ENCODE data around the gene CCDC177.

The CCDC177 gene

DNA sequence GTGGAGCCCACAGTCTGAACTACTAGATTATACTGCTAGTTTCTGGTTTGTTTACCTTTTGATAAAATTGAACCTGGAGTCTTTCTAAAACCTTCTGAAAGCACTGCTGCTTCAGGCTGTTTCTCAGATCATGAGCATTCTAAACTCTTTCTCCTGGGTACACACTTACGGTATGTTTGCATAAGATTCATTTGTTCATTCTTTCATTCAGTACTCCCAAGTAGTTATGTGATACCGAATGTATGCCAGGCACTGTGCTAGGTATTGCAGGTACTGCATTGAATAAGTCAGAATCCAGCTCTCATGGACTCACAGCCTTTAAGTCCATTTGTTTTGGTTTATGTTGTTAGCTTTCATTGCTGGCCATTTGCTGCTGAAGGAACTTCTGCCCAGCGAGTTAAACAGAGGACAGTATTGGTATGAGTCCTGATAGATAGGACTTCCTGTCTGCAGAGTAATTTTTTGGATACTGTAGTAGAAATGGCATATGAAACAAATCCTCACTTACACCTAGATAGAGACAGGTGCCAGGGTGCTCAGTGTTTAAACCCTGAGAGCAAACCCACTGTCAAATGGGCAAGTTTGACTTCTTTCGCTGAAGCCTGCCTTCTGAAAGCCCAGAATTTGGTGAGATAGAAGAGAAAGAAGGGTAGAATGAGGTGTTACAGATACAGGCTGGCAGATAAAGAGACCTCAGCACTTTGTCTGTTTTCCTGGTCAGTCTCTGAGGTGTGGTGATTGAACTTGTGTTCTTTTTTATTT lies 38.8 kb upstream of the CCDC177 start:
- Histone ChIP-seq H3K4me1 (ENCODE audit: control insufficient read depth, insufficient read depth, low read length) (peaks cover 23% of the 10 kb centered on the region), H3K9me3 (ENCODE audit: control insufficient read depth, low read length) (no peaks in the 10 kb centered on the region), H3K27me3 (ENCODE audit: control insufficient read depth, insufficient read depth, low read length, poor library complexity, severe bottlenecking) (no peaks in the 10 kb centered on the region), H3K4me3 (ENCODE audit: insufficient read depth, low read depth, low read length) (no peak overlapping the region), H3K27ac (ENCODE audit: insufficient read depth, low read depth, low read length, poor library complexity, severe bottlenecking) (no peak overlapping the region), H3K36me3 (ENCODE audit: control insufficient read depth, insufficient read depth, low read length) (no peaks in the 10 kb centered on the region)
- 98 to 99% methylated on average over 4 of the region's 4 CpGs for WGBS, 2 experiments

DNA sequence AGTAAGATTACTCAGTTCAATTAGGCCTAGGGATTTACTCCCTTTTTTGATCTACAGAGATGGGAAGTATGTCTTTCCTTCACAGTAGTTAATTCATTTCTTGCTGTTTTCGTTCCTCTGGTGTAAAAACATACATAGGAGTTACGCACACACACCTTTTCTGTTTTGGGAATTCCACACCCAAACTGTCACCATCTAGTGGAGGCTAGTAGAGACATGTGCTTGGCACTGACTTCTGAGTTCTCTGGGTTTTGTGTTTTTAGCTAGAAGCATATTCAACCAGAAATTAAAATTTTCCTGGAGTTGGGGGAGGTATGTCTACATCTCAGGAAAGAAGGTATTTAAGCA lies 38.1 kb upstream of the CCDC177 start:
- H3K27me3 ChIP-seq (ENCODE audit: control insufficient read depth, insufficient read depth, low read length, poor library complexity, severe bottlenecking): no peaks in the 10 kb centered on the region
- WGBS, 2 experiments: 33 to 48% methylated on average over 2 of the region's 2 CpGs
- peak overlapping the region; percentile 68 for H3K4me3 ChIP-seq (ENCODE audit: insufficient read depth, low read depth, low read length)
- H3K9me3 ChIP-seq (ENCODE audit: control insufficient read depth, low read length): no peaks in the 10 kb centered on the region
- peaks cover 23% of the 10 kb centered on the region for H3K4me1 ChIP-seq (ENCODE audit: control insufficient read depth, insufficient read depth, low read length)
- no peaks in the 10 kb centered on the region for H3K36me3 ChIP-seq (ENCODE audit: control insufficient read depth, insufficient read depth, low read length)
- H3K27ac ChIP-seq (ENCODE audit: insufficient read depth, low read depth, low read length, poor library complexity, severe bottlenecking): no peak overlapping the region

DNA sequence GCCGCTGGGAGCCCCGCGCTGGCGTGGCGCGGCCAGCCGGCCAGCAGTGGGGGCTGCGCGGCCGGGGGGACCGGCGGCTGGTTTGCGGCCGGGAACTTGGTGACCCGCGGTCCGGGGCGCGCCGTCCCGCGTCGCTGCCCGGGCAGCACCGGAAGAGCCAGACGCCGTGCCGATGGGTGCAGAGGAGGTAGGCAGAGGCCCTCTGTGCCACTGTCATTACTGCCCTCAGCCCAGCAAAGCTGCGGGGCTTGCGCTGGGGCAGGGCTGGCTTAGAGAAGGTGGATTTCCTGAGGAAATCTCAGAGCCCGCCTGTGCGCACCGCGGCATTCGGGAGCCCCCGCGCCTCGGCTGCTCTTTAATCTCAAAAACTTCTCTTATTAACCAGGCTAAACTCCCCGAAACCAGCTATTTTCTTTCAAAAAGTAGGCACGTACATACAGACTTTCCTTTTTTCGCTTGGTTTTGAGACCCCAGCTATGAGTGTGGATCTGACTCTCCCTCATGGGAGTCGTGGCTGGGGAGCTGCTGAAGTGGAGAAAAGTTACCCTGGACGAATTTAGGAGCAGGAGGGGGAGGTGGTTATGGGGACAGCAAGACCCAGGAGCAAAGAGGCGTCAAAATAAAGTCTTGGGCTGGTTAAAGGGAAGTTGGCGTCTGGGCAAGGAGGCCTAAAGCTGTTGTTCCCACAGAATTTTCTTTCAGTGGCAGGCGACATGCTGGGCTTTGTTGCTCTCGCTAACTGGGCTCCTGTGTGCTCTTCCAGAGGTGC lies 37.5 kb upstream of the CCDC177 start:
- Histone ChIP-seq H3K27me3 (ENCODE audit: control insufficient read depth, insufficient read depth, low read length, poor library complexity, severe bottlenecking) (no peaks in the 10 kb centered on the region), H3K9me3 (ENCODE audit: control insufficient read depth, low read length) (no peaks in the 10 kb centered on the region), H3K4me1 (ENCODE audit: control insufficient read depth, insufficient read depth, low read length) (peaks cover 23% of the 10 kb centered on the region), H3K4me3 (ENCODE audit: insufficient read depth, low read depth, low read length) (peak overlapping the region; percentile 68), H3K27ac (ENCODE audit: insufficient read depth, low read depth, low read length, poor library complexity, severe bottlenecking) (peak overlapping the region; percentile 36), H3K36me3 (ENCODE audit: control insufficient read depth, insufficient read depth, low read length) (no peaks in the 10 kb centered on the region)
- 1% methylated on average over 47 of the region's 47 CpGs for WGBS, 2 experiments

DNA sequence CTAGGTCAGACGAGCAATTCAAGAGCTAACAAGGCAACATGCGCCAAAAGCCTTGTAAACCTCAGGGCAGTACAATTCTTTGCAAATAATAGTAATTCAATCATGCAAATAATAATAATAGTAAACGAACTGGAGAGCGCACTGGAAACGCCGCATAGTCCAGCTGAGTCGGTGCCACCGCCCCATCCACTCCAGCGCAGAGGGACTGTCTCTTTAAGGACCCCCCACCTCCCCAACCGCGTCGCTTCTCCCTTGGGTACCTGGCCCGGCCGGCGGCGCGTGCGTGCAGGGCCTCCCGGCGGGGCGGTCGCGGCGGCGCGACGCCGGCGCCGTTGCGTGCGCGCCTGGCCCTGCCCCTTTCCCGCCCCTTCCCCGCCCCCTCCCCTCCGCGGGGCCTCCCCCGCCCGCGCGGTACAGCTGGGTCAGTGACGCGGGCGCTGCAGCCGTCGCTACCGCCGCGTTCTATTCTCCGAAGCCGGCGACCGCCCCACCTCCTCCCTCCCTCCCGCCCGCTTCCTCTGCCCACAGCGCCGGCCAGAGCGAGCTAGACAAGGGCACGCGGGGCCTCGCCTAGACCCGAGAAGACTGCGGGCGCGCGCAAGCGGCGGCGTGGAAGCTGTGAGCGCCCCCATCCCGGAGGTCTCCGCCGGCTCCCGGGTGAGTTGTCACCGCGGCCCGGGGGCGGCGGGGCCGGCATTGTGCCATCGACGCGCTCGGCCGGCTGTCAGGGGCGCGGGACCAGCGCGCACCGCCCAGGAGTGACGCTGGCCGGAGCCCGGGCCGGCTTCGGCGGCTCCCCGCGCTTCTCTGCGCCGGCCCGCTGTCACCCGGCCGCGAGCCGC lies 36.7 kb upstream of the CCDC177 start, which contains the start of gene SUSD6:
SUSD6 (plus strand) TSS at position 425 of the 842 bp plus-strand sequence. CDS start 46,997 bp downstream, outside the sequence.
- H3K36me3 ChIP-seq (ENCODE audit: control insufficient read depth, insufficient read depth, low read length): no peaks in the 10 kb centered on the region
- H3K4me1 ChIP-seq (ENCODE audit: control insufficient read depth, insufficient read depth, low read length): peaks cover 25% of the 10 kb centered on the region
- H3K27ac ChIP-seq (ENCODE audit: insufficient read depth, low read depth, low read length, poor library complexity, severe bottlenecking): peak within 1 kb of the TSS; percentile 55

DNA sequence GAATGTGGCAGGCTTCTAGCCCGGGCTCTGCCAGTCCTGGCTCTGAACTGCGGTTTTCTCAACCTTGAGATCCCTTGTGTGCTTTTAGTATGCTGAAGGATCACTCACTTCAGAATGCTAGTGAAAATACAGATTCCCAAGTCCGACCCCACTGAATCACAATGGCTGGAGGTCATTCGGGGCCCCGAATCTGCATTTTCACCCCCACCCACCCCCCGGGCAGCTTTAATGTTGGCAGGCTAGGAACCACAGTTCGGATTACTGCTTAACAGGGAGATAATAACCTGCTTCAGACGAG lies 36.2 kb upstream of the CCDC177 start:
- H3K9me3 ChIP-seq (ENCODE audit: control insufficient read depth, low read length): no peaks in the 10 kb centered on the region
- H3K4me3 ChIP-seq (ENCODE audit: insufficient read depth, low read depth, low read length): peak overlapping the region; percentile 67
- WGBS, 2 experiments: 9 to 10% methylated on average over 8 of the region's 8 CpGs
- peaks cover 31% of the 10 kb centered on the region for H3K4me1 ChIP-seq (ENCODE audit: control insufficient read depth, insufficient read depth, low read length)
- H3K36me3 ChIP-seq (ENCODE audit: control insufficient read depth, insufficient read depth, low read length): no peaks in the 10 kb centered on the region
- H3K27me3 ChIP-seq (ENCODE audit: control insufficient read depth, insufficient read depth, low read length, poor library complexity, severe bottlenecking): no peaks in the 10 kb centered on the region
- H3K27ac ChIP-seq (ENCODE audit: insufficient read depth, low read depth, low read length, poor library complexity, severe bottlenecking): peak overlapping the region; percentile 55

More for the DNA sequence above, 36.7 kb upstream of the CCDC177 start, which contains the start of gene SUSD6:
- WGBS, 2 experiments: 0% methylated on average over 98 to 104 of the region's 105 CpGs
- H3K27me3 ChIP-seq (ENCODE audit: control insufficient read depth, insufficient read depth, low read length, poor library complexity, severe bottlenecking): no peaks in the 10 kb centered on the region
- peak within 1 kb of the TSS; percentile 68 for H3K4me3 ChIP-seq (ENCODE audit: insufficient read depth, low read depth, low read length)
- no peaks in the 10 kb centered on the region for H3K9me3 ChIP-seq (ENCODE audit: control insufficient read depth, low read length)

DNA sequence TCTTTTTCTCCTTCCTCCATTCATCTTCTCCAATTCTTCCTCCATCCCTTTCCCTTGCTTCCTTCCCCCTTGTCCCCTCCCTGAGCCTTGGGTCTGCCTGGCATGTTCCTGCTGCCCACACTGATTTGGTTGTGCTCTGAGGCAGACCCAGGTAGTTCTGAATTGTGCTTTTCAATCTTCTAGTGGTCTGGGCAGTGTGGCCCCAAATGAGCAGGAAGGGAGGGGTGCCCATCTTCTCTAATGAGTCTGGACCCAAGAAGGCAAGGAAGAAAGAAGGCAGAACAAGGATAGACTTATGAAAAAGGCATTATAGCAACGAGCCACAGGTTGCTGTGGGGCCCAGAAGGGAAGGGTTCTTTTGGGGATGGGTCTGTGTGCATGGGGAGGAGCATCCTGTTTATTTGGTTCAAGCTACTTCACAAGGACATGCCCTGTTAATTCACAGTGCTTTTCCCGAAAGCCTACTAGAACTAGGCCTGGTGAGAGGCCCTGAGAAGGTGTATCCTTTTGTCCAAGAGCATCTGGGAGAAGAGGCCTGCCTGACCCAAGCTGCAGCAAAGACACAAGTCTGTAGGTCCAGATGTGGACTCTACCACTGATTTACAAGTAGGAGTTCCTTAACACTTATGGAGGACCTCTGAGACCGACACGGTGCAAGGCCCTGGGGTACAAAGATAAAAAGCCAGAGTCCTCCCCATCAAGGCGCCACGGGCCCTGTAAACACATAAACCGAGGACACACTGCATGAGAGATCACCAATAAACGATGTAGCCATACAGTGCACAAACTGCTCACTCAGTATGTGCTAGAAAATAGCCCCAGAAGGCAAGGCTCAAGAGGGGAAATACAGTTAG lies 35.6 kb upstream of the CCDC177 start:
- no peaks in the 10 kb centered on the region for H3K27me3 ChIP-seq (ENCODE audit: control insufficient read depth, insufficient read depth, low read length, poor library complexity, severe bottlenecking)
- H3K4me3 ChIP-seq (ENCODE audit: insufficient read depth, low read depth, low read length): peak overlapping the region; percentile 67
- H3K36me3 ChIP-seq (ENCODE audit: control insufficient read depth, insufficient read depth, low read length): no peaks in the 10 kb centered on the region
- H3K9me3 ChIP-seq (ENCODE audit: control insufficient read depth, low read length): no peaks in the 10 kb centered on the region
- H3K4me1 ChIP-seq (ENCODE audit: control insufficient read depth, insufficient read depth, low read length): peaks cover 34% of the 10 kb centered on the region
- no peak overlapping the region for H3K27ac ChIP-seq (ENCODE audit: insufficient read depth, low read depth, low read length, poor library complexity, severe bottlenecking)
- WGBS, 2 experiments: 76 to 80% methylated on average over 8 of the region's 8 CpGs

DNA sequence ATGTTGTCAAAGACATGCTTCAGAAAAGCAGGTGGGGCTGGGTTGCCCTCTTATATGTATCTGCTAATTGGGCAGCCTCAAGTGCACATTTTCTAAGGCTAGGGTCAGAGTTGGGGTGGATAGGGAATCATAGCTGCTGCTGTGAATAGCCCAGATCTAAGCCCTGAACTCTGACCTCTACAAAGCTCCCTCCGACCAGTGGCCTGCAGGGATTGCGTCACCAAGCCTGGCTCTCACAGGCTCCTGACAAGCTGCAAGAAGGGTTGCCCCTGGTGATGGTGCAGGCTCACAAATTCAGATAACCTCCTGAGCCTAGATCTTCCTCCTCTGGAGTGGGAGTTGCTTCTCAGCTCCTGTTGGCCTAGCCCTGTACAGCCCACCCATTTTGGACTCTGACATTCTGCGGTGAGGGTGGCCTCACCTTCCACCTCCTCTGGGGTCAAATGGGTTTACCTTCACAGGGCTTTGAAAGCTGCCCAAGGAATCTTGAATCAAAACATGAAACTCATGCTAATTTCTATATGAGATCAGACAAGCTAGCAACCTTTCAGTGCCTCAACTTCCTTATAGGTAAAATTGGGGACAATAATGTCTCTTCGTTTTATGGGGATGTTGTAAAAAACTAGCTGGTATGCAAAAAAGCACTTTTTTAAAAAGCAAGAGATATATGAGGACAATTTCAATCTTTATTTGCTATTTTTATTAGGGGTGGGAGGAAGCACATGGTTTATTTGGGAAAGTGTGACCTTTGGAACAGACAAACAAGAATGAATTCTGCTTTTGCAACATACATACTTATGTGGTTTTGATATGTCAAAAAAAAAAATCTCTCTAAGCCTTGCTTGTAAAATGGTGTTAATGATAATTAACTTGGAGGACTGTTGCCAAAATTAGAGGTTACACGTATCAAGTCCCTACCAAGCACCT lies 31.9 kb upstream of the CCDC177 start:
- Histone ChIP-seq H3K4me1 (ENCODE audit: control insufficient read depth, insufficient read depth, low read length) (peaks cover 25% of the 10 kb centered on the region), H3K27me3 (ENCODE audit: control insufficient read depth, insufficient read depth, low read length, poor library complexity, severe bottlenecking) (no peaks in the 10 kb centered on the region), H3K36me3 (ENCODE audit: control insufficient read depth, insufficient read depth, low read length) (no peaks in the 10 kb centered on the region), H3K27ac (ENCODE audit: insufficient read depth, low read depth, low read length, poor library complexity, severe bottlenecking) (peak overlapping the region; percentile 32), H3K4me3 (ENCODE audit: insufficient read depth, low read depth, low read length) (no peak overlapping the region), H3K9me3 (ENCODE audit: control insufficient read depth, low read length) (no peaks in the 10 kb centered on the region)
- WGBS, 2 experiments: 53 to 66% methylated on average over 4 to 5 of the region's 5 CpGs

DNA sequence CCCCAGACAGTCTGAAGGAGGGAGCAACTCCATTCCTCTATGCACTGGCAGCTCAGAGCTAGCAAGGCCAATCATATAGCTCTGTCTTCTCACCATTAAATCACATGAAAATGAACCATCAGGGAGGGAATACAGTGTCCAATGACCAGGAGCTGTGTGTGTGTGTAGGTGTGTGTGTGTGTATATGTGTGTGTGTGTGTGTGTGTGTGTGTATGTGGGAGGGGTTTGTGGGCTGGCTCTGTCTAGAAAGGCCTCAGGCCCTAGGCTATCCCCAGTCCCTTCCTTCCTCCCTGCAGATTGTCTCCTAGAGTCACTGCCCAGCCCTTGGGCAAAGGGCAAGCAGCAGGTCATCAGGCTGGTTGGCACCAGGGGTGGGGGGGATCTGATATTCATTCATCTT lies 31.1 kb upstream of the CCDC177 start:
- Histone ChIP-seq H3K9me3 (ENCODE audit: control insufficient read depth, low read length) (no peaks in the 10 kb centered on the region), H3K27ac (ENCODE audit: insufficient read depth, low read depth, low read length, poor library complexity, severe bottlenecking) (no peak overlapping the region), H3K4me3 (ENCODE audit: insufficient read depth, low read depth, low read length) (no peak overlapping the region), H3K36me3 (ENCODE audit: control insufficient read depth, insufficient read depth, low read length) (no peaks in the 10 kb centered on the region), H3K4me1 (ENCODE audit: control insufficient read depth, insufficient read depth, low read length) (peaks cover 25% of the 10 kb centered on the region), H3K27me3 (ENCODE audit: control insufficient read depth, insufficient read depth, low read length, poor library complexity, severe bottlenecking) (no peaks in the 10 kb centered on the region)

All from ectodermal cell (in vitro differentiated cells).